Astrocyte (in vitro differentiated cells and primary cell): ENCODE results near the gene UBAP1.

ENCODE experiments used
- CTCF ChIP-seq: IDR thresholded peaks from 2 replicates; pipeline ENCODE4 v1.5.1; 2011; ENCODE audit warnings: low read depth, mild to moderate bottlenecking, inconsistent platforms, low read length, moderate library complexity; ENCODE audit not compliant: insufficient read depth
- EZH2 ChIP-seq: IDR thresholded peaks from 2 replicates; pipeline ENCODE4 v1.6.1; 2012; ENCODE audit warnings: mild to moderate bottlenecking, low read length, inconsistent platforms; ENCODE audit not compliant: insufficient read depth

- TF ChIP-seq CTCF (no peak), EZH2 (no peak)
These were observed 71.9 kb downstream of the UBAP1 start for GRCh38 chr9:34250721-34251120.
